Stimulated activated naive B cell treated with anti-CD40 and anti-IgM and Interleukin-4, amounts not matched to agents 10 μg/mL and 1 μg/mL and 100 μg/mL, for 72 hours (primary cell): ENCODE measurements around the gene IL11.
"Not testable (repeated sequence)": the region's sequence is repeated elsewhere in the genome, so short reads cannot be mapped to it uniquely, and the experiment has no call there.

Source experiments
- ATAC-seq, 2 donors: fragments of 150-1000 bp; cut with Tn5 transposase; replicated peaks; 2 replicates each; pipeline ENCODE4 v1.10.0; 2021; ENCODE audit warnings: moderate library complexity in 1 of 2
- DNase-seq: peaks from one replicate; pipeline ENCODE4 v3.0.0; 2021
- H3K27ac Mint-ChIP-seq: one replicate; pipeline ENCODE4 v1.8.0; 2022; ENCODE audit warnings: mild to moderate bottlenecking, mixed read lengths
- H3K27me3 Mint-ChIP-seq, 2 donors: one replicate each; pipeline ENCODE4 v1.8.0; 2022; ENCODE audit warnings: mixed read lengths in 2 of 2
- H3K36me3 Mint-ChIP-seq, 2 donors: one replicate each; pipeline ENCODE4 v1.8.0; 2022; ENCODE audit warnings: mixed read lengths in 2 of 2, mild to moderate bottlenecking in 1 of 2
- H3K4me1 Mint-ChIP-seq, 2 donors: one replicate each; pipeline ENCODE4 v1.8.0; 2022; ENCODE audit warnings: mixed read lengths in 2 of 2, mild to moderate bottlenecking in 1 of 2
- H3K4me3 Mint-ChIP-seq, 2 donors: one replicate each; pipeline ENCODE4 v1.8.0; 2022; ENCODE audit warnings: mild to moderate bottlenecking in 2 of 2, mixed read lengths in 2 of 2, moderate library complexity in 1 of 2
- H3K9me3 Mint-ChIP-seq, 2 donors: one replicate each; pipeline ENCODE4 v1.8.0; 2022; ENCODE audit warnings: mixed read lengths in 2 of 2, mild to moderate bottlenecking in 1 of 2

IL11 gene

GRCh38 chr19:55401390-55401789, 31.1 kb upstream of the IL11 start:
- H3K27me3 Mint-ChIP-seq, ATAC-seq, H3K9me3 Mint-ChIP-seq, H3K4me3 Mint-ChIP-seq, DNase-seq, H3K27ac Mint-ChIP-seq: not testable (repeated sequence)
- Mint-ChIP-seq H3K36me3 (peaks cover 22 to 50% of the 10 kb centered on the region in 2 donors), H3K4me1 (peaks cover 12 to 26% of the 10 kb centered on the region in 2 donors)

DNA sequence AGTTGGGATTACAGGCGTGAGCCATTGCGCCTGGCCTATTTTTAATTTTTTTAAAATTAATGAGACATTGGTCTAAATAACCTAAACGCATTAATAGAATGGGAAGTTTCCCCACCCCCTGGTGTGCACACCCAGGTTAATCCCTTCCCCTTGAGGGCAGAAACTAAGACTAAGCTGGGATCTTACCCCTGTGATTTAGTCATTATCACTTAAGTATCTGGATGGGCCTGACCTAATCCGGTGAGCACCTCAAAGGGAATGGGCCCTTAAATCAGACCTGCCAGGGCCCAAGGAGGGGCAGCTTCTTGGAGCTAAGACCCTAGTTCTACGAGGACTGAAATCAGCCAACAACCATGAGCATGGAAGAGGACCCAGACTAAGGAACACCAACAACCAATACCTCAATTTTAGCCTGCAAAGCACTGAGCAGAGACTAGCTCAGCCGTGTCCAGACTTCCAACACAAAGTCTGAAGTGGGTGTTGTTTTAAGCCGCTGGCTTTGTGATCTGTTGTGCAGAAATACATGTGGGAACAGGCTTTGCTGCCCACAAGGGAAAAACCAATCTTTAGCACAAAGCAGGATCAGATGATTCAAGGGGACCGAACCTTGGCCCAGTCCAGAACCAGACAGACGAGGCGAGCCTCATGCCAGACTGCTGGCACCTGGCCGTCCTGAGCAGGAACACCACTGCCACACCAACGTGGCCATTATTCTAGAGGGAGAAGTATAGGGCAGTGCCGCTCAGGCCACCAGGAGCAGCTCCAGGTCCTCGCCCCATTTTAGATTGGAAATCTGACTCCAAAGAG, 30.2 kb upstream of the IL11 start:
- Mint-ChIP-seq H3K4me1 (peaks cover 4 to 17% of the 10 kb centered on the region in 2 donors), H3K9me3 (no peaks in the 10 kb centered on the region), H3K4me3 (no peak overlapping the region), H3K36me3 (peaks cover 13 to 41% of the 10 kb centered on the region in 2 donors), H3K27me3 (no peaks in the 10 kb centered on the region), H3K27ac (peak overlapping the region; percentile 17)
- DNase-seq (no peak), ATAC-seq (no peak)

DNA sequence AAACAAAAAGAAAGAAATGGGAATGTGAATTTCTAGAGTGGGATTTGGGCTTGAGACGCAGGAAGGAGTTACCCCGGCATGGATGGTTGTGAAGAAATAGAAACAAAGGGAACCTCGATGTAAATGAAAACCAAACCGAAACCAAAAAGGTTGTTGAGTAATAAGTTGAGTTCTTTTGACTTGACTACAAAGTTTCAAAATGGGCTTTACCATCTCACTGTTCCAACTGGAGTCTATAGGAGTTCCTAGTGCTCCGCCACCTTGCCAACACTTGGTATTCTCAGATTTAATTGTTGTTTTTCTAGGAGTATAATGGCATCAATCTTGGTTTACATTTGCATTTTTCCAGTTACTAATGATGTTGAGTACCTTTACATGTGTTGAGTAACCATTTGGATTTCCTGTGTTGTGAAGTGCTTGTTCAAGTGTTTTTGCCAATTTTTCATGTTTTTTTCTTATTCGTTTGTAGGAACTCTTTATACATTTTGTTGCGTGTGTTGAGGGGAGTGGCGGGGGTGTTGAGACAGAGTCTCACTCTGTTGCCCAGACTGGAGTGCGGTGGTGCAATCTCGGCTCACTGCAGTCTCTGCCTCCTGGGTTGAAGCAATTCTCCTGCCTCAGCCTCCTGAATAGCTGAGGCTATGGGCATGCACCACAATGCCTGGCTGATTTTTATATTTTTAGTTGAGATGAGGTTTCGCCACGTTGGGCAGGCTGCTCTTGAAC, 28.1 kb upstream of the IL11 start:
- DNase-seq: no peak
- peak in 1 of 2 donors; percentile 34 for ATAC-seq
- peak overlapping the region; percentile 17 for H3K27ac Mint-ChIP-seq
- H3K9me3 Mint-ChIP-seq: no peaks in the 10 kb centered on the region
- H3K4me3 Mint-ChIP-seq: no peak overlapping the region
- peaks cover 3 to 14% of the 10 kb centered on the region in 2 donors for H3K4me1 Mint-ChIP-seq
- peaks cover 12 to 38% of the 10 kb centered on the region in 2 donors for H3K36me3 Mint-ChIP-seq
- H3K27me3 Mint-ChIP-seq: no peaks in the 10 kb centered on the region

GRCh38 chr19:55392820-55393761, 22.8 kb upstream of the IL11 start:
- peaks cover 19 to 40% of the 10 kb centered on the region in 2 donors for H3K4me1 Mint-ChIP-seq
- H3K36me3 Mint-ChIP-seq: peaks cover 23 to 43% of the 10 kb centered on the region in 2 donors
- H3K4me3 Mint-ChIP-seq: no peak overlapping the region
- H3K27me3 Mint-ChIP-seq: no peaks in the 10 kb centered on the region
- ATAC-seq (peak in 1 of 2 donors; percentile 11), DNase-seq (no peak)
- no peaks in the 10 kb centered on the region for H3K9me3 Mint-ChIP-seq
- H3K27ac Mint-ChIP-seq: peak overlapping the region; percentile 90

GRCh38 chr19:55391702-55392615, 21.7 kb upstream of the IL11 start:
- no peak for DNase-seq
- H3K36me3 Mint-ChIP-seq: peaks cover 29 to 50% of the 10 kb centered on the region in 2 donors
- peak overlapping the region; percentile 65 for H3K27ac Mint-ChIP-seq
- H3K9me3 Mint-ChIP-seq: no peaks in the 10 kb centered on the region
- H3K4me3 Mint-ChIP-seq: no peak overlapping the region
- peak in 1 of 2 donors; percentile 15 for ATAC-seq
- no peaks in the 10 kb centered on the region for H3K27me3 Mint-ChIP-seq
- peaks cover 24 to 50% of the 10 kb centered on the region in 2 donors for H3K4me1 Mint-ChIP-seq

- H3K4me3 Mint-ChIP-seq: no peak overlapping the region
- no peak overlapping the region for H3K27ac Mint-ChIP-seq
- peaks cover 28 to 57% of the 10 kb centered on the region in 2 donors for H3K4me1 Mint-ChIP-seq
- no peak for DNase-seq
- peaks cover 36 to 57% of the 10 kb centered on the region in 2 donors for H3K36me3 Mint-ChIP-seq
- H3K9me3 Mint-ChIP-seq: no peaks in the 10 kb centered on the region
- no peaks in the 10 kb centered on the region for H3K27me3 Mint-ChIP-seq
- ATAC-seq: peak in 1 of 2 donors; percentile 8
These were observed 21.0 kb upstream of the IL11 start for GRCh38 chr19:55391191-55391670.

GRCh38 chr19:55390461-55390880, 20.2 kb upstream of the IL11 start:
- Mint-ChIP-seq H3K4me3 (no peak overlapping the region), H3K36me3 (peaks cover 43 to 64% of the 10 kb centered on the region in 2 donors)
- ATAC-seq: no peak

GRCh38 chr19:55389386-55390317, 19.4 kb upstream of the IL11 start:
- peaks cover 36 to 62% of the 10 kb centered on the region in 2 donors for H3K4me1 Mint-ChIP-seq
- H3K27me3 Mint-ChIP-seq: no peaks in the 10 kb centered on the region
- no peaks in the 10 kb centered on the region for H3K9me3 Mint-ChIP-seq
- peaks cover 43 to 64% of the 10 kb centered on the region in 2 donors for H3K36me3 Mint-ChIP-seq
- peak overlapping the region; percentile 58 to 66 for H3K4me3 Mint-ChIP-seq
- no peak for ATAC-seq
- DNase-seq: no peak
- H3K27ac Mint-ChIP-seq: peak overlapping the region; percentile 87

More at GRCh38 chr19:55390461-55390880, 20.2 kb upstream of the IL11 start:
- H3K4me1 Mint-ChIP-seq: peaks cover 33 to 57% of the 10 kb centered on the region in 2 donors
- DNase-seq: no peak
- H3K9me3 Mint-ChIP-seq: no peaks in the 10 kb centered on the region
- H3K27ac Mint-ChIP-seq: peak overlapping the region; percentile 87
- no peaks in the 10 kb centered on the region for H3K27me3 Mint-ChIP-seq

- ATAC-seq (no peak), DNase-seq (no peak)
- Mint-ChIP-seq H3K4me1 (peaks cover 41 to 67% of the 10 kb centered on the region in 2 donors), H3K9me3 (no peaks in the 10 kb centered on the region), H3K27ac (peak overlapping the region; percentile 99), H3K36me3 (peaks cover 42 to 58% of the 10 kb centered on the region in 2 donors), H3K27me3 (no peaks in the 10 kb centered on the region), H3K4me3 (peak overlapping the region; percentile 95 to 98)
These were observed 17.7 kb upstream of the IL11 start for GRCh38 chr19:55387736-55388497.

- peaks cover 49 to 73% of the 10 kb centered on the region in 2 donors for H3K4me1 Mint-ChIP-seq
These were observed 16.3 kb upstream of the IL11 start for GRCh38 chr19:55386493-55386971.

GRCh38 chr19:55385724-55386492, 15.6 kb upstream of the IL11 start, which contains the start of gene RPL28:
RPL28 (plus strand) TSS chr19:55385932; CDS start chr19:55386358, 426 bp downstream.
- peak within 1 kb of the TSS; percentile 95 to 98 for H3K4me3 Mint-ChIP-seq
- H3K36me3 Mint-ChIP-seq: peaks cover 46 to 60% of the 10 kb centered on the region in 2 donors
- peak within 1 kb of the TSS; percentile 99 for H3K27ac Mint-ChIP-seq

More at GRCh38 chr19:55386493-55386971, 16.3 kb upstream of the IL11 start:
- H3K4me3 Mint-ChIP-seq: peak overlapping the region; percentile 95 to 98
- DNase-seq (no peak), ATAC-seq (no peak)
- no peaks in the 10 kb centered on the region for H3K9me3 Mint-ChIP-seq
- no peaks in the 10 kb centered on the region for H3K27me3 Mint-ChIP-seq
- peak overlapping the region; percentile 99 for H3K27ac Mint-ChIP-seq
- peaks cover 46 to 58% of the 10 kb centered on the region in 2 donors for H3K36me3 Mint-ChIP-seq

More at GRCh38 chr19:55385724-55386492, 15.6 kb upstream of the IL11 start, which contains the start of gene RPL28:
- peak; percentile 77 to 80 for ATAC-seq
- DNase-seq: peak; percentile 99
- Mint-ChIP-seq H3K4me1 (peaks cover 49 to 73% of the 10 kb centered on the region in 2 donors), H3K9me3 (no peaks in the 10 kb centered on the region), H3K27me3 (no peaks in the 10 kb centered on the region)
